Esophagus squamous epithelium (tissue), 5 donors: ENCODE measurements around the gene ATG4B. TPM values are rescaled to one million over a fixed set of nuclear protein-coding genes. Genes with fewer than 3 reads are reported as not detected.

ENCODE experiments used
- DNase-seq: peaks from one replicate; lab custom pipeline; 2025; lab: John Stamatoyannopoulos, UW
- H3K27ac ChIP-seq, 4 donors: fragments of 200-600 bp; sonication (generic); one replicate each; pipeline ENCODE4 v1.5.1; 2016 to 2019; ENCODE audit warnings: mild to moderate bottlenecking in 1 of 4
- H3K27me3 ChIP-seq, 4 donors: fragments of 200-600 bp; sonication (generic); 1 replicate in 3 of 4; 2 replicates in 1 of 4; pipeline versions ENCODE4 v1.5.1 to v1.6.0; 2017 to 2021; ENCODE audit warnings: antibody characterized with exemption in 1 of 4
- H3K36me3 ChIP-seq, 3 donors: fragments of 200-600 bp; sonication (generic); one replicate each; pipeline ENCODE4 v1.5.1; 2016 to 2019
- H3K4me1 ChIP-seq, 3 donors: fragments of 200-600 bp; sonication (generic); one replicate each; pipeline ENCODE4 v1.5.1; 2017 to 2019
- H3K4me3 ChIP-seq, 4 donors: fragments of 200-600 bp; sonication (generic); 1 replicate in 3 of 4; 2 replicates in 1 of 4; pipeline ENCODE4 v1.5.1; 2016 to 2019; ENCODE audit warnings: mild to moderate bottlenecking in 2 of 4, moderate library complexity in 1 of 4
- H3K9me3 ChIP-seq, 3 donors: fragments of 200-600 bp; sonication (generic); one replicate each; pipeline ENCODE4 v1.5.1; 2016 to 2019
- CTCF ChIP-seq, 6 experiments: fragments of 450-650 bp in 4 of 6; fragments of 200-600 bp in 2 of 6; sonication (generic) in 2 of 6; IDR thresholded peaks; one replicate each; pipeline ENCODE4 v1.5.1; 2016 to 2019; ENCODE audit warnings: antibody characterized with exemption in 6 of 6, mild to moderate bottlenecking in 4 of 6, moderate library complexity in 4 of 6
- POLR2A ChIP-seq, 4 donors: fragments of 450-650 bp; IDR thresholded peaks; one replicate each; pipeline ENCODE4 v1.6.1; 2017; ENCODE audit warnings: antibody characterized with exemption in 4 of 4, mild to moderate bottlenecking in 4 of 4, moderate library complexity in 3 of 4
- WGBS, 2 donors: methylation state at CpG; one replicate each; pipeline ENCODE4 v1.1.5; 2018; 5-methylcytosine and 5-hydroxymethylcytosine counted together
- intact Hi-C: fragments of 100-400 bp; cut with DNase I; formaldehyde crosslinking; loops from one replicate; pipeline ENCODE4 v1.15.0; 2022
- total RNA-seq, 4 donors: library from RNA; depleted of rRNA; stranded (reverse); fragments of >200 nt; gene quantifications; one replicate each; pipeline ENCODE4 v1.1.0, GENCODE V29; 2016
- donor health status: DM: yes; HTN: yes; CAD: no.

Gene ATG4B
- total RNA-seq, 4 donors from 2014 or later: 33.0 to 60.9 (median 45.6) TPM

- DNase-seq: no peak
- Histone ChIP-seq H3K4me3 (peak overlapping the region; percentile 13 to 58 (median 36)), H3K4me1 (peaks cover 0 to 35% (median 0%) of the 10 kb centered on the region in 3 donors), H3K27ac (peak overlapping the region; percentile 16 to 65 (median 48)), H3K27me3 (no peaks in the 10 kb centered on the region), H3K36me3 (peaks cover 0 to 25% (median 0%) of the 10 kb centered on the region in 3 donors), H3K9me3 (no peaks in the 10 kb centered on the region)
- 49 to 64% methylated on average over 12 of the region's 15 CpGs for WGBS, 2 donors
- intact Hi-C loops: no loop called here
- TF ChIP-seq POLR2A (IDR thresholded peaks at IDR 0.05): no peak
- TF ChIP-seq CTCF (IDR thresholded peaks at IDR 0.05): no peak
Measured at GRCh38 chr2:241617431-241618154, 19.9 kb upstream of the ATG4B start.

- Histone ChIP-seq H3K36me3 (peaks cover 0 to 32% (median 0%) of the 10 kb centered on the region in 3 donors), H3K27me3 (no peaks in the 10 kb centered on the region), H3K4me3 (no peak overlapping the region), H3K27ac (peak overlapping the region in 1 of 4 donors; percentile 65), H3K9me3 (no peaks in the 10 kb centered on the region), H3K4me1 (peaks cover 0 to 32% (median 0%) of the 10 kb centered on the region in 3 donors)
- no peak for DNase-seq
- intact Hi-C loops: no loop called here
- WGBS, 2 donors: 71 to 89% methylated on average over 5 of the region's 5 CpGs
- no peak for TF ChIP-seq CTCF (IDR thresholded peaks at IDR 0.05)
- TF ChIP-seq POLR2A (IDR thresholded peaks at IDR 0.05): no peak
Measured at GRCh38 chr2:241618296-241618805, 19.1 kb upstream of the ATG4B start.

GRCh38 chr2:241618829-241619228 is 18.7 kb upstream of the ATG4B start:
- Histone ChIP-seq H3K9me3 (no peaks in the 10 kb centered on the region), H3K4me1 (peaks cover 0 to 30% (median 0%) of the 10 kb centered on the region in 3 donors), H3K27me3 (no peaks in the 10 kb centered on the region), H3K4me3 (no peak overlapping the region), H3K36me3 (peaks cover 0 to 33% (median 0%) of the 10 kb centered on the region in 3 donors), H3K27ac (no peak overlapping the region)
- WGBS, 2 donors: 79 to 83% methylated on average over 10 of the region's 11 CpGs
- TF ChIP-seq POLR2A (IDR thresholded peaks at IDR 0.05): no peak
- no peak for TF ChIP-seq CTCF (IDR thresholded peaks at IDR 0.05)
- intact Hi-C loops: no loop called here
- DNase-seq: no peak

- Histone ChIP-seq H3K27me3 (no peaks in the 10 kb centered on the region), H3K4me3 (no peak overlapping the region), H3K36me3 (peaks cover 0 to 38% (median 0%) of the 10 kb centered on the region in 3 donors), H3K9me3 (no peaks in the 10 kb centered on the region), H3K27ac (no peak overlapping the region), H3K4me1 (peaks cover 0 to 30% (median 0%) of the 10 kb centered on the region in 3 donors)
- no peak for DNase-seq
- intact Hi-C loops: no loop called here
- TF ChIP-seq CTCF (IDR thresholded peaks at IDR 0.05) (no peak), POLR2A (IDR thresholded peaks at IDR 0.05) (no peak)
- WGBS, 2 donors: 79 to 82% methylated on average over 9 to 20 of the region's 20 CpGs
Measured at GRCh38 chr2:241619597-241620418, 17.7 kb upstream of the ATG4B start.
